T-cell (primary cell): ENCODE results near the gene RAD54L2. TPM values are rescaled to one million over a fixed set of nuclear protein-coding genes. Genes with fewer than 3 reads are reported as not detected.
A peak's percentile ranks its signal among the peaks of the same experiment; 100 is the strongest.
"Not testable (repeated sequence)": the region's sequence is repeated elsewhere in the genome, so short reads cannot be mapped to it uniquely, and the experiment has no call there.

Experiments
- ATAC-seq, 4 experiments: fragments of 200-7000 bp in 3 of 4; fragments of 150-1000 bp in 1 of 4; cut with Tn5 transposase; replicated peaks in 1 of 4; 1 replicate in 3 of 4; 2 replicates in 1 of 4; pipeline ENCODE4 v1.10.0; 2021; ENCODE audit warnings: moderate library complexity in 3 of 4, mild to moderate bottlenecking in 2 of 4, moderate number of reproducible peaks in 1 of 4
- CTCF ChIA-PET, 2 donors: fragments of 300-600 bp; sonication (Branson Sonifier 250); formaldehyde crosslinking; loops; one replicate each; lab custom pipeline; 2022; ENCODE audit warnings: antibody characterized with exemption in 2 of 2; lab: Charles Lee
- POLR2A ChIA-PET, 2 donors: fragments of 300-600 bp; sonication (Branson Sonifier 250); formaldehyde crosslinking; loops; one replicate each; lab custom pipeline; 2022; ENCODE audit warnings: antibody characterized with exemption in 2 of 2; lab: Charles Lee
- DNase-seq, 35 experiments: peaks; one replicate each; pipeline versions ENCODE4 v3.0.0 to v3.0.0-alpha.2; 2013 to 2023
- H3K27ac ChIP-seq: one replicate; pipeline ENCODE4 v1.5.1; 2013; ENCODE audit warnings: low read length
- H3K27me3 ChIP-seq, 2 experiments: replicated peaks in 1 of 2; 1 replicate in 1 of 2; 2 replicates in 1 of 2; pipeline versions ENCODE4 v1.6.1 to v1.7.0; 2013; ENCODE audit warnings: low read length in 1 of 2, mixed read lengths in 1 of 2; ENCODE audit not compliant: control insufficient read depth in 2 of 2, insufficient read depth in 2 of 2; ENCODE audit errors: extremely low read depth in 1 of 2
- H3K36me3 ChIP-seq, 2 donors: 1 replicate in 1 of 2; 2 replicates in 1 of 2; pipeline versions ENCODE4 v1.6.1 to v1.7.0; 2013; ENCODE audit warnings: low read length in 1 of 2; ENCODE audit not compliant: control insufficient read depth in 2 of 2, insufficient read depth in 1 of 2; ENCODE audit errors: extremely low read depth in 1 of 2
- H3K4me1 ChIP-seq, 2 experiments: 1 replicate in 1 of 2; 2 replicates in 1 of 2; pipeline versions ENCODE4 v1.6.1 to v1.7.0; 2013; ENCODE audit warnings: low read length in 2 of 2, mixed read lengths in 1 of 2; ENCODE audit not compliant: insufficient read depth in 2 of 2, control insufficient read depth in 1 of 2; ENCODE audit errors: extremely low read depth in 1 of 2
- H3K4me3 ChIP-seq, 2 donors: 1 replicate in 1 of 2; 2 replicates in 1 of 2; pipeline versions ENCODE4 v1.5.1 to v1.7.0; 2013; ENCODE audit warnings: mild to moderate bottlenecking in 2 of 2, low read length in 1 of 2, moderate library complexity in 1 of 2; ENCODE audit not compliant: control insufficient read depth in 1 of 2; ENCODE audit errors: extremely low read depth in 1 of 2
- H3K9me3 ChIP-seq: 2 replicates; pipeline ENCODE4 v1.7.0; 2013
- H3K27ac Mint-ChIP-seq, 2 donors: one replicate each; pipeline ENCODE4 v1.8.0; 2020 to 2021; ENCODE audit warnings: mild to moderate bottlenecking in 2 of 2, mixed read lengths in 2 of 2
- H3K27me3 Mint-ChIP-seq, 2 donors: one replicate each; pipeline ENCODE4 v1.8.0; 2021 to 2022; ENCODE audit warnings: mixed read lengths in 2 of 2
- H3K36me3 Mint-ChIP-seq: one replicate; pipeline ENCODE4 v1.8.0; 2021; ENCODE audit warnings: mixed read lengths
- H3K4me1 Mint-ChIP-seq, 3 donors: one replicate each; pipeline ENCODE4 v1.8.0; 2020 to 2022; ENCODE audit warnings: mixed read lengths in 3 of 3, mild to moderate bottlenecking in 1 of 3
- H3K4me3 Mint-ChIP-seq, 3 donors: one replicate each; pipeline ENCODE4 v1.8.0; 2020 to 2022; ENCODE audit warnings: mild to moderate bottlenecking in 3 of 3, mixed read lengths in 3 of 3, moderate library complexity in 3 of 3
- H3K9me3 Mint-ChIP-seq, 3 donors: one replicate each; pipeline ENCODE4 v1.8.0; 2020 to 2022; ENCODE audit warnings: mixed read lengths in 3 of 3
- WGBS: methylation state at CpG from one replicate; pipeline ENCODE4 v1.1.5; 2013; ENCODE audit warnings: missing lambda C conversion rate; ENCODE audit not compliant: insufficient coverage; 5-methylcytosine and 5-hydroxymethylcytosine counted together
- total RNA-seq, 35 experiments: library from RNA in 6 of 35; stranded (reverse) in 6 of 35; fragments of 120-200 nt in 1 of 35; gene quantifications; one replicate each; pipeline versions ENCODE4 v1.2.1 to v1.2.4 and lab custom pipeline; 2013 to 2026

The RAD54L2 gene
- total RNA-seq, 5 donors from 2014 or later (not counting 1 experiment from before 2014, with no cell fraction given): 35.9 to 42.8 (median 39.7) TPM

DNA sequence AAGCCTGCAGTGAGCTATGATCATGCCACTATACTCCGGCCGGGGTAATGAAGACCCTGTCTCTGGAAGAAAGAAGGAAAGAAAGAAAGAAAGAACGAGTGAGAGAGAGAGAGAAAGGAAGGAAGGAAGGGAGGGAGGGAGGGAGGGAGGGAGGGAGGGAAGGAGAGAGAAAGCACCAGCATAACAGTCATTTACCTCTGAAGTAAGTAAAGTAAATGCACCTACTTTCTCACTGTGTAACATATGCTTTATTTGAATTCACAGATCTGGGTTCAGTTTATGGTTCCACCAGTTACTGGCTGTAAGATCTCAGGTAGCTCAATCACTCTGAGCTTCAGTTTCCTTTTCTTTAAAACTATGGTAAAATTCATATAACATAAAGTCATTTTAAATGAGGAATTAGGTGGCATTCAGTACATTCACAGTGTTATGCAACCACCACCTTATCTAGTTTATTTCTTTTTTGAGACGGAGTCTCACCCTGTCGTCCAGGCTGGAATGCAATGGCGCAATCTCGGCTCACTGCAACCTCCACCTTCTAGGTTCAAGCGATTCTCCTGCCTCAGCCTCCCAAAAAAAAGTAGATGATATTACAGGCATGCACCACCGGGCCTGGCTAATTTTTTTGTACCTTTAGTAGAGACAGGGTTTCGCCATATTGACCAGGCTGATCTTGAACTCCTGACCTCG, 16.1 kb upstream of the RAD54L2 start:
- CTCF ChIA-PET: interaction anchor here in 1 of 2 donors (0.7 kb wide), 1 partner anchor 20 kb away, joined by 3 read pairs; no protein-coding TSS in a partner anchor
- WGBS: 92% methylated on average over 8 of the region's 11 CpGs

DNA sequence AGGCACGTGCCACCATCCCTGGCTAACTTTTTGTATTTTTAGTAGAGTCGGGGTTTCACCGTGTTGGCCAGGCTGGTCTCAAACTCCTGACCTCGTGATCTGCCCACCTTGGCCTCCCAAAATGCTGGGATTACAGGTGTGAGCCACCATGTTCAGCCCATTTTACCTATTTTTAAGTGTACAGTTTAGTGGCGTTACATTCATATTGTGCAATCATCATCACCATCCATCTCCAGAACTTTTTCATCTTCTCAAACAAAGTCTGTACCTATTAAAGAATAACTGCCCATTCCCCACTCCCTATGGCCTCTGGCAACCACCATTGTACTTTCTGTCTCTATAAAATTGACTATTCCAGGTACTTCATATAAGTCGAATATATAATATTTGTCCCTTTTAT, 13.6 kb upstream of the RAD54L2 start:
- not testable (repeated sequence) for H3K9me3 ChIP-seq

More for the DNA sequence above, 16.1 kb upstream of the RAD54L2 start:
- no peaks in the 10 kb centered on the region for H3K9me3 Mint-ChIP-seq
- H3K27ac Mint-ChIP-seq: peak overlapping the region in 1 of 2 donors; percentile 30
- no peak overlapping the region for H3K4me3 Mint-ChIP-seq
- ATAC-seq (no peak), DNase-seq (no peak)
- Histone ChIP-seq H3K4me1 (no peaks in the 10 kb centered on the region), H3K36me3 (no peaks in the 10 kb centered on the region), H3K27ac (no peak overlapping the region), H3K27me3 (peaks cover 0 to 2% of the 10 kb centered on the region in 2 experiments), H3K4me3 (no peak overlapping the region), H3K9me3 (no peaks in the 10 kb centered on the region)
- POLR2A ChIA-PET: no interaction called here
- H3K4me1 Mint-ChIP-seq: peaks cover 3 to 7% (median 6%) of the 10 kb centered on the region in 3 donors
- no peaks in the 10 kb centered on the region for H3K36me3 Mint-ChIP-seq
- no peaks in the 10 kb centered on the region for H3K27me3 Mint-ChIP-seq

DNA sequence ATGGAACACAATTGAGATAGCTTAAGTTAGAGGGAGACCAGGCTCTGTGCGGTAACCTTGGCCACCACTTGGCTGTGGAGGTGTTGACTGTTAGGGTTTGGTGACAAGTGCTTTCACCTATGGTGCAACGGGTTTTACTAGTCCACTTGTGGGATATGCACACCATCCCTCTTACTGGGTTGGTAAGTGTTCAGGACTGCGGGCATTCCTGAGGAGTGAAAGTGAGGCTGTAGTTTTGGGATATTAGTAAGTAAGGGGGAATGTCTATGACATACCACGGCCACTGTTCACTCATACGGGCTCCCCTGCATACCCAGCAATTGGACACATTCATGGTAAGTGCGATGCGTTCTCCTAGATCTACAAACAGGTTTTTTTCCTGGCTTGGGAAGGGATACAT, 8.0 kb upstream of the RAD54L2 start:
- Mint-ChIP-seq H3K4me3 (no peak overlapping the region), H3K4me1 (no peaks in the 10 kb centered on the region), H3K9me3 (no peaks in the 10 kb centered on the region), H3K27ac (no peak overlapping the region), H3K36me3 (no peaks in the 10 kb centered on the region), H3K27me3 (peaks cover 8 to 11% of the 10 kb centered on the region in 2 donors)
- Histone ChIP-seq H3K27me3 (peaks cover 0 to 17% of the 10 kb centered on the region in 2 experiments), H3K4me1 (no peaks in the 10 kb centered on the region), H3K27ac (no peak overlapping the region), H3K36me3 (no peaks in the 10 kb centered on the region), H3K4me3 (no peak overlapping the region), H3K9me3 (no peaks in the 10 kb centered on the region)
- WGBS: 93% methylated on average over 3 of the region's 7 CpGs
- DNase-seq (no peak), ATAC-seq (no peak)
- ChIA-PET CTCF (no interaction called here), POLR2A (no interaction called here)

More for the DNA sequence above, 13.6 kb upstream of the RAD54L2 start:
- DNase-seq, H3K27me3 ChIP-seq, H3K36me3 Mint-ChIP-seq, H3K9me3 Mint-ChIP-seq, H3K27me3 Mint-ChIP-seq, H3K27ac ChIP-seq, H3K27ac Mint-ChIP-seq, POLR2A ChIA-PET, H3K36me3 ChIP-seq, H3K4me3 Mint-ChIP-seq, H3K4me1 Mint-ChIP-seq, ATAC-seq, H3K4me1 ChIP-seq, H3K4me3 ChIP-seq: not testable (repeated sequence)
- WGBS: 96% methylated on average over 4 of the region's 6 CpGs
- CTCF ChIA-PET: interaction anchor here in 1 of 2 donors (1.2 kb wide), 1 partner anchor 11 kb away, joined by 6 read pairs; no protein-coding TSS in a partner anchor

DNA sequence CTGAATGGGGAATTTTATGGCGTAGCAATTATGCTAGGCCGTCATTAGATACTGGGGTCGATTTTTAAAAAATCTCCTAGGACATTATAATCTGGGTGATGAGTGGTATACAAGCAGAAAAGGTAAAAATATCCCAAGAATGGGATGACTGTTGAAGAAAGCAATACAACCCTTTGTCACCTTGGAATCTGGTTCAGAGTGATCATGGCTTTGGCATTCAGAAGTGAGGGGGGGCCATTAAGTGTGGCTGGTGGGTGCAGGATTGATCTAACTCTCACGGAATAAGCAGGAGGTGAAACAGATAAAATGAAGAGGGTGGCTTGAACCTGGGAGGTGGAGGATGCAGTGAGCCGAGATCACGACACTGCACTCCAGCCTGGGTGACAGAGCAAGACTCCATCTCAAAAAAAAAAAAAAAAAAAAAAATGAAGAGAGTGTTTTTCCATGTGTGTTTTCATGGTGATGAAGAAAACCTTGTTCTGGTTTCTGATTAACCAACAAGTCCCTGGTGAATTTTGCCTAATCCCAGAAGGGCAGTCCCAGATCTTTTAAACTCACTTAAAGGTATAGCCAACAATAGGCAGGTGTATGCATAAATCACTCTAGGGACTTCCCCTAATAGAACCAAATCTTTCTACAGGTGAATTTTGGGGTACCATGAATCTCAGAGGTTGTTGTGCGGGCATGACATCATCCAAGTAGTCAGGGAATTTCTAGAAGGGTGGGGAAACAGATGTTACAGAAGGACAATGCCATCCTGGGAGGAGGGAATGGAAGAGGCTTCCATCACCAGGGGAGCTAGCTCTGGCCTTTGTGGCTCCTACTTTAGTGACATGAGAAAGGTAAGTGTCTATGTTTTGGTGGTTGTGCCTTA, 3.1 kb upstream of the RAD54L2 start:
- Histone ChIP-seq H3K9me3 (no peaks in the 10 kb centered on the region), H3K4me1 (peaks cover 8 to 23% of the 10 kb centered on the region in 2 experiments), H3K4me3 (no peak overlapping the region), H3K36me3 (no peaks in the 10 kb centered on the region), H3K27me3 (peaks cover 0 to 8% of the 10 kb centered on the region in 2 experiments), H3K27ac (no peak overlapping the region)
- H3K36me3 Mint-ChIP-seq: no peaks in the 10 kb centered on the region
- H3K4me1 Mint-ChIP-seq: peaks cover 27 to 34% (median 30%) of the 10 kb centered on the region in 3 donors
- peaks cover 4 to 6% of the 10 kb centered on the region in 2 donors for H3K27me3 Mint-ChIP-seq
- POLR2A ChIA-PET: no interaction called here
- no peak for DNase-seq
- CTCF ChIA-PET: interaction anchor here in 1 of 2 donors (0.7 kb wide), 1 partner anchor 10 kb away, joined by 6 read pairs; no protein-coding TSS in a partner anchor
- no peaks in the 10 kb centered on the region for H3K9me3 Mint-ChIP-seq
- WGBS: 86% methylated on average over 1 of the region's 7 CpGs
- no peak overlapping the region for H3K27ac Mint-ChIP-seq
- ATAC-seq: no peak
- no peak overlapping the region for H3K4me3 Mint-ChIP-seq

DNA sequence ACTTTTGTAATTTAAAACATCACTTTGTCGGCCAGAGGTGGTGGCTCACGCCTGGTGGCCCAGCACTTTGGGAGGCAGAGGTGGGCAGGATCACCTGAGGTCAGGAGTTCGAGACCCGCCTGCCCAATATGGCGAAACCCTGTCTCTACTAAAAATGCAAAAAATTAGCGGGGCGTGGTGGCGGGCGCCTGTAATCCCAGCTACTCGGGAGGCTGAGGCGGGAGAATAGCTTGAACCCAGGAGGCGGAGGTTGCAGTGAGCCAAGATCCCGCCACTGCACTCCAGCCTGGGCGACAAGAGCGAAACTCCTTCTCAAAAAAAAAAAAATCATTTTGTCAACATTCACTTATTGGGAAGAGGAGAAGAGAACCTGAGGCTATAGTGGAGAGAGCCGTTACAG, 888 bp upstream of the RAD54L2 start:
- not testable (repeated sequence) for H3K9me3 Mint-ChIP-seq, H3K9me3 ChIP-seq, H3K36me3 Mint-ChIP-seq, H3K27me3 ChIP-seq, H3K36me3 ChIP-seq, ATAC-seq, DNase-seq, H3K27me3 Mint-ChIP-seq
- Mint-ChIP-seq H3K27ac (peak overlapping the region; percentile 92 to 97), H3K4me1 (peaks cover 39 to 47% (median 42%) of the 10 kb centered on the region in 3 donors), H3K4me3 (peak overlapping the region; percentile 82 to 91 (median 88))
- ChIA-PET POLR2A (interaction anchor here in 1 of 2 donors (0.7 kb wide), 2 partner anchors 520 to 599 kb away, joined by 3 to 4 read pairs; no protein-coding TSS in a partner anchor), CTCF (interaction anchor here in 1 of 2 donors (2.5 kb wide), 1 partner anchor 145 kb away, joined by 10 read pairs; no protein-coding TSS in a partner anchor)
- Histone ChIP-seq H3K4me3 (peak overlapping the region in 1 of 2 donors; percentile 80), H3K4me1 (peaks cover 11 to 27% of the 10 kb centered on the region in 2 experiments), H3K27ac (peak overlapping the region; percentile 81)
- 91% methylated on average over 5 of the region's 16 CpGs for WGBS

DNA sequence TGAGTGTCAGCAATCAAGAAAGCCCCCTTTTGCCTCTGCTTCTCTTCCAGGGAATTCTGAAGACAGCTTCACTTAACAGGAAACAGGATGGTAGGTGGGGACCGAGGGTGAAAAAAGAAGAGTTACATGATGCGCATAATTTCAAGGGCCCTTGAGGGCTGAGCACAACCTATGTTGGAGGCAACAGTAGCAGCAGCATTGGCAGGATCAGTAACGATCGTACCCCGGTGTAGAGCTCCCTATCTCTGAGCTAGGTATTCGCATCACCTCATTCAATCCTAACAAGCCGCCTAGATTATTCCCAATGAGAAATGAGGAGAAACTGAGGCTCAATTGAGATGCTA, 432 bp upstream of the RAD54L2 start:
- H3K4me3 ChIP-seq: peak overlapping the region; percentile 80 to 89
- Mint-ChIP-seq H3K4me3 (peak overlapping the region; percentile 82 to 91 (median 88)), H3K9me3 (no peaks in the 10 kb centered on the region), H3K27ac (peak overlapping the region; percentile 92 to 97), H3K27me3 (no peaks in the 10 kb centered on the region), H3K4me1 (peaks cover 41 to 47% (median 42%) of the 10 kb centered on the region in 3 donors), H3K36me3 (no peaks in the 10 kb centered on the region)
- ChIA-PET POLR2A (no interaction called here), CTCF (interaction anchor here in 1 of 2 donors (0.6 to 2.5 kb wide), 2 partner anchors 144 to 192 kb away, joined by 10 to 12 read pairs; no protein-coding TSS in a partner anchor)
- H3K36me3 ChIP-seq: no peaks in the 10 kb centered on the region
- WGBS: 0% methylated on average over 1 of the region's 7 CpGs
- DNase-seq (peak in 5 of 35 experiments; percentile 1 to 37 (median 4)), ATAC-seq (peak in 3 of 4 experiments; percentile 21 to 39 (median 23))
- H3K9me3 ChIP-seq: no peaks in the 10 kb centered on the region
- H3K4me1 ChIP-seq: peaks cover 11 to 27% of the 10 kb centered on the region in 2 experiments
- H3K27ac ChIP-seq: peak overlapping the region; percentile 81
- no peaks in the 10 kb centered on the region for H3K27me3 ChIP-seq
